Loucy (cell line): ENCODE data around the gene GALT.

Experiments used
- H2AFZ ChIP-seq: fragments of 200-600 bp; sonication (generic); 2 replicates; pipeline ENCODE4 v1.6.0; 2016; ENCODE audit warnings: antibody characterized with exemption, mild to moderate bottlenecking, low read length, moderate library complexity
- H3F3A ChIP-seq: fragments of 200-600 bp; 2 replicates; pipeline ENCODE4 v1.6.0; 2016; ENCODE audit warnings: antibody characterized with exemption, low read depth, mild to moderate bottlenecking
- H3K27me3 ChIP-seq: fragments of 200-600 bp; sonication (generic); 2 replicates; pipeline ENCODE4 v1.6.1; 2014; ENCODE audit warnings: low read length, mild to moderate bottlenecking; ENCODE audit not compliant: insufficient read depth, poor library complexity, severe bottlenecking
- H3K36me3 ChIP-seq: fragments of 200-600 bp; sonication (generic); 2 replicates; pipeline ENCODE4 v1.6.1; 2016; ENCODE audit warnings: low read length; ENCODE audit not compliant: insufficient read depth
- H3K4me1 ChIP-seq: fragments of 200-600 bp; sonication (generic); 2 replicates; pipeline ENCODE4 v1.5.1; 2014; ENCODE audit warnings: low read length, mild to moderate bottlenecking; ENCODE audit not compliant: insufficient read depth, poor library complexity, severe bottlenecking
- H3K4me2 ChIP-seq: fragments of 200-600 bp; sonication (generic); 2 replicates; pipeline ENCODE4 v1.6.0; 2014; ENCODE audit warnings: antibody characterized with exemption, low read length, low read depth, mild to moderate bottlenecking; ENCODE audit not compliant: poor library complexity, severe bottlenecking
- H3K4me3 ChIP-seq: fragments of 200-600 bp; sonication (generic); 2 replicates; pipeline ENCODE4 v1.5.1; 2014; ENCODE audit warnings: low read length, mild to moderate bottlenecking, mixed read lengths; ENCODE audit not compliant: poor library complexity, severe bottlenecking
- H3K79me2 ChIP-seq: fragments of 200-600 bp; sonication (generic); 2 replicates; pipeline ENCODE4 v1.6.1; 2014; ENCODE audit warnings: low read length; ENCODE audit not compliant: insufficient read depth
- H3K9ac ChIP-seq: fragments of 200-600 bp; sonication (generic); 2 replicates; pipeline ENCODE4 v1.6.0; 2014; ENCODE audit warnings: mild to moderate bottlenecking, low read depth, low read length, moderate library complexity; ENCODE audit not compliant: poor library complexity, severe bottlenecking
- H3K9me2 ChIP-seq: fragments of 200-600 bp; sonication (generic); replicated peaks from 2 replicates; pipeline ENCODE4 v1.6.1; 2016; ENCODE audit warnings: low read depth, low read length, mixed read lengths
- H3K9me3 ChIP-seq: fragments of 200-600 bp; sonication (generic); 2 replicates; pipeline ENCODE4 v1.6.1; 2014; ENCODE audit warnings: mild to moderate bottlenecking, antibody characterized with exemption, low read length, low read depth; ENCODE audit not compliant: insufficient read depth
- H4K20me1 ChIP-seq: fragments of 200-600 bp; sonication (generic); 2 replicates; pipeline ENCODE4 v1.6.0; 2014; ENCODE audit warnings: antibody characterized with exemption, low read length, mild to moderate bottlenecking; ENCODE audit not compliant: insufficient read depth, poor library complexity, severe bottlenecking
- EZH2phosphoT487 ChIP-seq: fragments of 200-600 bp; IDR thresholded peaks from 2 replicates; pipeline ENCODE4 v1.6.1; 2018; ENCODE audit warnings: antibody characterized with exemption, mild to moderate bottlenecking, moderate library complexity, borderline replicate concordance
- TF ChIP-seq, protein P1 (sequence below): fragments of 200-600 bp; sonication (generic); conservative IDR thresholded peaks from 2 replicates; pipeline ENCODE4 v1.5.1; 2014; ENCODE audit warnings: mild to moderate bottlenecking, antibody characterized with exemption, low read length

GALT gene

DNA sequence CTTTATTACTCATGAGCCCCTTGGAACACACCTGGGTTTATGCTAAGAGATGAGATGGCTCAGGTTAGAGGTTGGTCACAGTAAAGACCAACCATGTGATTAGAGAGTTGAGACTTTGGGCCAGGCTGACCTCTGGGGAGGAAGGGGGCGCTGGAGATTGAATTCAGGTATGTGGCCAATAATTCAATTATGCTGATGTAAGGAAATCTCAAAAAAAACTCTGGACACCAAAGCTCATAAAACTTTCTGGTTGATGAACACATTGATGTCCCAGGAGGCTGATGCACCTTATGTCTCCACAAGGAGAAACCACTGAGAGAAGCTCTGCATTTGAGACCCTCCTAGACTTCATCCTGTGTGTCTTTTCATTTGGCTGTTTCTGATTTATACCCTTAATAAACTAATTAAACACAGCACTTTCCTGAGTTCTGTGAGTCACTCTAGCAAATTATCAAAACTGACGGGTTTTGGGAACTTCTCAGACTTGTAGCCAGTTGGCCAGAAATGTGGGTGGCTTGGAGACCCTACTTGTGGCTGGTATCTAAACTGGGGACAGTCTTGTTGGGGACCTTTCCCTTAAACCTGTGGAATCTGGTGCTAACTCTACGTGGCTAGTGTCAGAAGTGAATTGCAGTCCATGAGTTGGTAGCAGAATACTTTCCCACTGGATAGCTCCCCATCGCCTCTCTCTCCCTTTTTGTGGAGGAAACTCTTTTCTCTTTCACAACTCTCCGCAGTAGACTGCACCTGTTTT is 23.5 kb downstream of the GALT start:
- no peaks in the 10 kb centered on the region for H3F3A ChIP-seq
- H3K36me3 ChIP-seq: no peaks in the 10 kb centered on the region

GRCh38 chr9:34671307-34671706 is 24.8 kb downstream of the GALT start:
- H2AFZ ChIP-seq: no peak overlapping the region
- H4K20me1 ChIP-seq: no peaks in the 10 kb centered on the region
- no peak overlapping the region for H3K4me2 ChIP-seq
- H3K4me1 ChIP-seq: no peaks in the 10 kb centered on the region
- H3K36me3 ChIP-seq: no peaks in the 10 kb centered on the region
- no peaks in the 10 kb centered on the region for H3K27me3 ChIP-seq
- no peak overlapping the region for H3K4me3 ChIP-seq
- H3K9ac ChIP-seq: no peak overlapping the region
- H3K79me2 ChIP-seq: no peaks in the 10 kb centered on the region
- no peaks in the 10 kb centered on the region for H3F3A ChIP-seq
- H3K9me3 ChIP-seq: no peaks in the 10 kb centered on the region
- H3K9me2 ChIP-seq: no peaks in the 10 kb centered on the region
- TF ChIP-seq, protein P1, sequence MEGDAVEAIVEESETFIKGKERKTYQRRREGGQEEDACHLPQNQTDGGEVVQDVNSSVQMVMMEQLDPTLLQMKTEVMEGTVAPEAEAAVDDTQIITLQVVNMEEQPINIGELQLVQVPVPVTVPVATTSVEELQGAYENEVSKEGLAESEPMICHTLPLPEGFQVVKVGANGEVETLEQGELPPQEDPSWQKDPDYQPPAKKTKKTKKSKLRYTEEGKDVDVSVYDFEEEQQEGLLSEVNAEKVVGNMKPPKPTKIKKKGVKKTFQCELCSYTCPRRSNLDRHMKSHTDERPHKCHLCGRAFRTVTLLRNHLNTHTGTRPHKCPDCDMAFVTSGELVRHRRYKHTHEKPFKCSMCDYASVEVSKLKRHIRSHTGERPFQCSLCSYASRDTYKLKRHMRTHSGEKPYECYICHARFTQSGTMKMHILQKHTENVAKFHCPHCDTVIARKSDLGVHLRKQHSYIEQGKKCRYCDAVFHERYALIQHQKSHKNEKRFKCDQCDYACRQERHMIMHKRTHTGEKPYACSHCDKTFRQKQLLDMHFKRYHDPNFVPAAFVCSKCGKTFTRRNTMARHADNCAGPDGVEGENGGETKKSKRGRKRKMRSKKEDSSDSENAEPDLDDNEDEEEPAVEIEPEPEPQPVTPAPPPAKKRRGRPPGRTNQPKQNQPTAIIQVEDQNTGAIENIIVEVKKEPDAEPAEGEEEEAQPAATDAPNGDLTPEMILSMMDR: no peak
- TF ChIP-seq EZH2phosphoT487: no peak

More for the DNA sequence above, 23.5 kb downstream of the GALT start:
- H3K79me2 ChIP-seq: no peaks in the 10 kb centered on the region
- H4K20me1 ChIP-seq: no peaks in the 10 kb centered on the region
- no peaks in the 10 kb centered on the region for H3K9me3 ChIP-seq
- H3K27me3 ChIP-seq: no peaks in the 10 kb centered on the region
- H3K9ac ChIP-seq: no peak overlapping the region
- no peak overlapping the region for H2AFZ ChIP-seq
- H3K4me2 ChIP-seq: no peak overlapping the region
- no peak for TF ChIP-seq EZH2phosphoT487
- TF ChIP-seq, protein P1: no peak
- no peaks in the 10 kb centered on the region for H3K4me1 ChIP-seq
- H3K9me2 ChIP-seq: no peaks in the 10 kb centered on the region
- no peak overlapping the region for H3K4me3 ChIP-seq

DNA sequence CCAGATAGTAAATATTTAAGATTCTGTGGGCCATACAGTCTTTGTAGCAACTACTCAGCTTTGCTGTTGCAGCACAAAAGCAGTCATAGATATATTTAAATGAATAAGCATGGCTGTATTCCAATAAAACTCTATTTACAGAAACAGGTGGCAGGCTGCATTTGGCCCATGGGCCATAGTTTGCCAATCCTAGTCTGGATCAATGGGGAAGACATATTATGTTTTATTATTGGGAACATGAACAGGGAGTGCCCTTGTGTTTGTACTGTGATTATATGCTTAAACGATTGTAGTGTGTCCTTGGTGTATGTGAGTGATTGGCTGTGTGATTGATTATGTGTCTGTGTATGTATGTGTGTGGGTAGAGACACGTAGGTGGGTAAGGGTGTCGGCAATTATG is 28.0 kb downstream of the GALT start:
- TF ChIP-seq, protein P1: no peak
- TF ChIP-seq EZH2phosphoT487: no peak
- H3K9me3 ChIP-seq: no peaks in the 10 kb centered on the region
- no peak overlapping the region for H2AFZ ChIP-seq
- H3K9me2 ChIP-seq: no peaks in the 10 kb centered on the region
- no peak overlapping the region for H3K4me3 ChIP-seq
- H3K27me3 ChIP-seq: no peaks in the 10 kb centered on the region
- no peaks in the 10 kb centered on the region for H3F3A ChIP-seq
- no peak overlapping the region for H3K9ac ChIP-seq
- H3K4me2 ChIP-seq: no peak overlapping the region
- H3K79me2 ChIP-seq: no peaks in the 10 kb centered on the region
- no peaks in the 10 kb centered on the region for H3K36me3 ChIP-seq
- H4K20me1 ChIP-seq: no peaks in the 10 kb centered on the region
- H3K4me1 ChIP-seq: no peaks in the 10 kb centered on the region
